ENCODE results near the gene NELL1. TPM values are rescaled to one million over a fixed set of nuclear protein-coding genes. Genes with fewer than 3 reads are reported as not detected.

The NELL1 gene
- total and polyA plus RNA-seq, 2 donors (not counting 3 experiments of a cell fraction or from before 2014, with no cell fraction given) = not detected

GRCh38 chr11:21262992-21263391 lies 593.6 kb downstream of the NELL1 start:
- H3K9me3 ChIP-seq (replicated peaks; ENCODE audit: control insufficient read depth, insufficient read depth, low read length) = peaks cover 2% of the 10 kb centered on the region
- dilution Hi-C loops (cut with MboI; ENCODE audit: extremely low pct_ligation_motif_present, low sequenced_read_pairs) (no loop called here), intact Hi-C loops (cut with micrococcal nuclease) (no loop called here)

More at GRCh38 chr11:21262992-21263391, 593.6 kb downstream of the NELL1 start:
- Histone ChIP-seq H3K27ac (ENCODE audit: insufficient read depth, low read depth, low read length) (no peak overlapping the region), H3K4me3 (replicated peaks in 1 of 3; ENCODE audit: insufficient read depth in 1 of 3, low read depth in 1 of 3, low read length in 3 of 3) (no peak overlapping the region), H3K9me1 (replicated peaks; ENCODE audit: control insufficient read depth, extremely low read depth, insufficient read depth, low read length) (no peaks in the 10 kb centered on the region), H3K4me1 (ENCODE audit: control insufficient read depth, extremely low read depth, insufficient read depth, low read length) (no peaks in the 10 kb centered on the region), H3K27me3 (ENCODE audit: control insufficient read depth in 2 of 2, insufficient read depth in 2 of 2, low read length in 2 of 2) (no peaks in the 10 kb centered on the region), H4K20me1 (replicated peaks; ENCODE audit: control insufficient read depth, extremely low read depth, insufficient read depth, low read length) (no peaks in the 10 kb centered on the region), H2AFZ (ENCODE audit: low read depth, low read length) (no peak overlapping the region), H3K4me2 (ENCODE audit: insufficient read depth, low read length) (no peak overlapping the region), H3K36me3 (ENCODE audit: control insufficient read depth in 2 of 2, extremely low read depth in 1 of 2, insufficient read depth in 2 of 2, low read length in 2 of 2) (no peaks in the 10 kb centered on the region), H3K79me2 (ENCODE audit: control insufficient read depth, insufficient read depth, low read length) (no peaks in the 10 kb centered on the region), H3K9ac (replicated peaks; ENCODE audit: extremely low read depth, insufficient read depth, low read length) (no peak overlapping the region)
- DNase-seq (ENCODE audit: low read depth, low spot score) (no peak), FAIRE-seq (no peak)
- no TSS peak for BruUV-seq (replicated peaks)
- CTCF ChIA-PET = no interaction called here
- POLR2A ChIA-PET = no interaction called here
- TF ChIP-seq MYC (IDR thresholded peaks at IDR 0.05; ENCODE audit: low read depth, low read length) (no peak), POLR2A (IDR thresholded peaks at IDR 0.05; ENCODE audit: low read depth, low read length) (no peak), FOS (IDR thresholded peaks at IDR 0.05; ENCODE audit: borderline replicate concordance, insufficient read depth, low read length) (no peak), EZH2 (IDR thresholded peaks at IDR 0.05; ENCODE audit: borderline replicate concordance, low read depth, low read length, severe bottlenecking) (no peak), POLR2AphosphoS5 (IDR thresholded peaks at IDR 0.05; ENCODE audit: insufficient read depth, low read depth, low read length) (no peak), JUN (IDR thresholded peaks at IDR 0.05; ENCODE audit: borderline replicate concordance, insufficient read depth, insufficient read length, low read depth) (no peak), GATA2 (IDR thresholded peaks at IDR 0.05; ENCODE audit: insufficient read depth, insufficient read length, low read depth, low read length) (no peak)
- TF ChIP-seq, protein P1, sequence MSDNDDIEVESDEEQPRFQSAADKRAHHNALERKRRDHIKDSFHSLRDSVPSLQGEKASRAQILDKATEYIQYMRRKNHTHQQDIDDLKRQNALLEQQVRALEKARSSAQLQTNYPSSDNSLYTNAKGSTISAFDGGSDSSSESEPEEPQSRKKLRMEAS (IDR thresholded peaks at IDR 0.05; ENCODE audit: insufficient read depth, insufficient read length) = no peak
- TF ChIP-seq, protein P2, sequence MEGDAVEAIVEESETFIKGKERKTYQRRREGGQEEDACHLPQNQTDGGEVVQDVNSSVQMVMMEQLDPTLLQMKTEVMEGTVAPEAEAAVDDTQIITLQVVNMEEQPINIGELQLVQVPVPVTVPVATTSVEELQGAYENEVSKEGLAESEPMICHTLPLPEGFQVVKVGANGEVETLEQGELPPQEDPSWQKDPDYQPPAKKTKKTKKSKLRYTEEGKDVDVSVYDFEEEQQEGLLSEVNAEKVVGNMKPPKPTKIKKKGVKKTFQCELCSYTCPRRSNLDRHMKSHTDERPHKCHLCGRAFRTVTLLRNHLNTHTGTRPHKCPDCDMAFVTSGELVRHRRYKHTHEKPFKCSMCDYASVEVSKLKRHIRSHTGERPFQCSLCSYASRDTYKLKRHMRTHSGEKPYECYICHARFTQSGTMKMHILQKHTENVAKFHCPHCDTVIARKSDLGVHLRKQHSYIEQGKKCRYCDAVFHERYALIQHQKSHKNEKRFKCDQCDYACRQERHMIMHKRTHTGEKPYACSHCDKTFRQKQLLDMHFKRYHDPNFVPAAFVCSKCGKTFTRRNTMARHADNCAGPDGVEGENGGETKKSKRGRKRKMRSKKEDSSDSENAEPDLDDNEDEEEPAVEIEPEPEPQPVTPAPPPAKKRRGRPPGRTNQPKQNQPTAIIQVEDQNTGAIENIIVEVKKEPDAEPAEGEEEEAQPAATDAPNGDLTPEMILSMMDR (IDR thresholded peaks at IDR 0.05; ENCODE audit: extremely low read depth in 1 of 2, insufficient read depth in 1 of 2, low read depth in 1 of 2, low read length in 2 of 2) = no peak

Data from endothelial cell of umbilical vein (primary cell).